ENCODE measurements around the gene SYTL3. TPM values are rescaled to one million over a fixed set of nuclear protein-coding genes. Genes with fewer than 3 reads are reported as not detected.
"Not testable (repeated sequence)": the region's sequence is repeated elsewhere in the genome, so short reads cannot be mapped to it uniquely, and the experiment has no call there.

SYTL3 gene
- total RNA-seq, 3 donors from 2014 or later, result 33.6 to 72.6 (median 38.5) TPM

DNA sequence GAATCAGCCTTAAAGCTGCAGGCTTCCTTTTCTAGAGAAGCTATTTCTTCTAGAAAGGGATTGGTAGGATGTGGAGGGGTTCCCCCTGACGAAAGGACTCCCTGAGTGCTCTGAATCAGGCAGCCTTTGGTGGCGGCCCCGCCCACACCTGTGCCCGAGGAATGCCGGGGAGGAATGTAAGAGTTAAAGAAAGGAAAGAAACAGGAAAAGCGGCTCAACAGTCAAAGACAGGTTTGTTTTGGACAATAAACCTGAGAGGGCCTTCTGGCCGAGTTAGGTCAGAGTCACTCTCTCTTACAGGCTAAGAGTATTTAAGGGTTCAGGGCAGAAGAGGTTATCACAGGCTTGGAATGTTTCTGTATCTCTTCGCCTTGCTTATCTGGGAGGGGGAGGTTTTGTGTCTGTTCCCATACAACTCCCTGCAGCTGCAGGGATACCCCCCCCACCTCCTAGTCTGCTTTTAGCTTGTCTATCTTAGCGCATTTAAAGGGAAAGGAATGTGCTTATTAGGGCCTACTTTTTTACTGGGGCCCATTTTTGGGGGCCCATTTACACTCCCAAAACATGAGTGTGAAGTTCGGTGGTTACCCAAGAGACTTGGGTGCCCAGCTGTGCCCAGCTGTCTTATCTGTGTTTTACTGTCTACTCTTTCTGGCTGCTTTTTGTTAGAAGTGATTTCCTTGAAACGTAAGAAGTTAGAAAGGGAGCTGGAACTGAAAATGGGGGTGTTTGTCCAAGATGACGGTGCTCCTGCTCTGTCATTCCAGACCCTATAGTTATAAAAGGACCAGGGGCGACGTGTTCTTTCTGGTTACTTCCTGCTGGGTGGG lies 38.1 kb upstream of the SYTL3 start:
- Mint-ChIP-seq H3K27me3 (ENCODE audit: low read depth) (no peaks in the 10 kb centered on the region), H3K4me1 (ENCODE audit: low read depth) (no peaks in the 10 kb centered on the region), H3K4me3 (no peak overlapping the region), H3K9me3 (no peaks in the 10 kb centered on the region), H3K36me3 (ENCODE audit: insufficient read depth) (peaks cover 52% of the 10 kb centered on the region)
- DNase-seq, result no peak
- no peak for ATAC-seq

DNA sequence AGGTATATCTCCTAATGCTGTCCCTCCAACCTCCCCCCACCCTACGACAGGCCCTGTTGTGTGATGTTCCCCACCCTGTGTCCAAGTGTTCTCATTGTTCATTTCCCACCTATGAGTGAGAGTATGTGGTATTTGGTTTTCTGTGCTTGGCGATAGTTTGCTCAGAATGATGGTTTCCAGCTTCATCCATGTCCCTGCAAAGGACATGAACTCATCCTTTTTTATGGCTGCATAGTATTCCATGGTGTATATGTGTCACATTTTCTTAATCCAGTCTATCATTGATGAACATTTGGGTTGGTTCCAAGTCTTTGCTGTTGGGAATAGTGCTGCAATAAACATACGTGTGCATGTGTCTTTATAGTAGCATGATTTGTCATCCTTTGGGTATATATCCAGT lies 35.2 kb upstream of the SYTL3 start:
- H3K4me1 Mint-ChIP-seq (ENCODE audit: low read depth); H3K4me3 Mint-ChIP-seq; DNase-seq; ATAC-seq; H3K9me3 Mint-ChIP-seq; H3K27me3 Mint-ChIP-seq (ENCODE audit: low read depth): not testable (repeated sequence)
- H3K36me3 Mint-ChIP-seq (ENCODE audit: insufficient read depth), result peaks cover 57% of the 10 kb centered on the region

DNA sequence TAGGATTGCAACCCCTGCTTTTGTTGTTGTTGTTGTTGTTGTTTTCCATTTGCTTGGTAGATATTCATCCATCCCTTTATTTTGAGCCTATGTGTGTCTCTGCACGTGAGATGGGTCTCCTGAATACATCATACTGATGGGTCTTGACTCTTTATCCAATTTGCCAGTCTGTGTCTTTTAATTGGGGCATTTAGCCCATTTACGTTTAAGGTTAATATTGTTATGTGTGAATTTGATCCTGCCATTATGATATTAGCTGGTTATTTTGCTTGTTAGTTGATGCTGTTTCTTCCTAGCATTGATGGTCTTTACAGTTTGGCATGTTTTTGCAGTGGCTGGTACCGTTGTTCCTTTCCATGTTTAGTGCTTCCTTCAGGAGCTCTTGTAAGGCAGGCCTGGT lies 31.6 kb upstream of the SYTL3 start:
- ATAC-seq; H3K27me3 Mint-ChIP-seq (ENCODE audit: low read depth); H3K4me3 Mint-ChIP-seq; H3K4me1 Mint-ChIP-seq (ENCODE audit: low read depth); DNase-seq; H3K9me3 Mint-ChIP-seq: not testable (repeated sequence)
- peaks cover 49% of the 10 kb centered on the region for H3K36me3 Mint-ChIP-seq (ENCODE audit: insufficient read depth)

DNA sequence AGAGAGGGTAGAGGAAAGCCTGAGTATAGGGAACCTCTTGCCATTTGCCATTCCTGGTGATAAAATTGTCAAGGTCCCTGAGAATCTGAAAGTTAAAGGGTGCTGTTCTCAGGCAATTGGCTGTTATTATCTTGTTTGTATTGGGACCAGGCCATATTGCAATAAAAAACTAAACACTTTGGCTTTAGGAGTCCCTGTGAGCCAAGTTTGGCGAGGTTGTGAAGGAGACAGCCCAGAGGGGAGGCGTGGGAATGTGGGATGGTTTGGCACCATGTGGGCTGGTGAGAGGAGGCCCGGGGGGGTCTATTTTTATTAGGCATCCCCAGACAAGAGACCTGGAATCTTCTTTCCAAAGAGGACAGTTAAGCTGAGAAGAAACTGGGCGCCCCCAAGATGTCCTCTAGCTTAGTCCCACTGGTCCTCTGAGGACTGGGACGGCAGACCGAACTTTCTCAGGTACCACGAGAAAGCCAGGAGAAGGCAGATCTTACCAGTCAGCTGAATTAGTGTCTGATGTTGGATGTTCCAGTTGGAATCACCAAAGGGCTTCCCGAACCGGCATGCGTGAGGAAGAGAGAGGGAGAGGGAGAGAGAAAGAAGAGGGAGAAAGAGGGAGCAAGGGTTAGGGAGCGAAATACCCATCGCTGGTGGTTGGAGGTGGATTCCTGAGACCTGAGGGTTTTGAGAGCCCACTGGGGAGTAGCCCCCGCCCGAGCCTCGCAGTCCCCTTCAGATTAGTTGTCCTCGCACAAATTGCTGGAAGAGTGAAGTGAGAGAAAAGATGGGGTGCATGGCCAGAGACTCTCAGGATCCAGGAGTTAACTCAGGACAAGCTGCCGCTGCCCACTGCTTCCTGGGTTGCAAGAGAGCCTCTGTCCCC lies 29.7 kb upstream of the SYTL3 start:
- no peak for ATAC-seq
- Mint-ChIP-seq H3K27me3 (ENCODE audit: low read depth) (no peaks in the 10 kb centered on the region), H3K36me3 (ENCODE audit: insufficient read depth) (peaks cover 47% of the 10 kb centered on the region), H3K4me3 (no peak overlapping the region), H3K9me3 (no peaks in the 10 kb centered on the region), H3K4me1 (ENCODE audit: low read depth) (peaks cover 9% of the 10 kb centered on the region)
- no peak for DNase-seq

DNA sequence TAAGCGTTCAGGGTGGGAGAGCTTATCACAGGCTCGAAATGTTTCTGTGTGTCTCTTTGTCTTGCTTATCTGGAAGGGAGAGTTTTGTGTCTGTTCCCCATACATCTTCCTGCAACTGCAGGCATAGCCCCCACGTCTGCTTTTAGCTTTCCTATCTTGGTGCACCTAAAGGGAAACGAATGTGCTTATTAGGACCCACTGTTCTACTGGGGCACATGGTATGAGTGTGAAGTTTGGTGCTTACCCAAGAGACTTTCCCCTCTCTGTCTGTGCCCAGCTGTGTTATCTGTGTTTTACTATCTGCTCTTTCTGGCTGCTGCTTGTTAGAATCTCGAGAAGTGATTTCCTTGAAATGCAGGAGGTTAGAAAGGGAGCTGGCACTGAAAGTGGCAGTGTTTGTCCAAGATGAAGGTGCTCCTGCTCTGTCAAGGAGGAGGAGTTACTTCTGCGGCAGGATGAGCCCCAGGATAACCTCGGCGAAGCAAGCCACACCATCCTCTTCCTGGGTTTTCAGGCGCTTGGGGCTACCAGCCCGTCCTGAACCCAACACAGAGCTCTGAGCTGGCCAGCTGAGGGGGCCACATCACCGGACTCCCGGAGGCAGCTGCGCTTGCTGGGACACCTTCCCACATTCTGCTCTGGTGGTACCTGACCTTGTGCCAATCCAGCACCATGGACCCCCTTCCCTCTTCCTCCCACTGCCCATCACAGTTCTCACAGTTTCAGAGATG lies 28.7 kb upstream of the SYTL3 start:
- H3K36me3 Mint-ChIP-seq (ENCODE audit: insufficient read depth), result peaks cover 45% of the 10 kb centered on the region
- peaks cover 9% of the 10 kb centered on the region for H3K4me1 Mint-ChIP-seq (ENCODE audit: low read depth)
- ATAC-seq (no peak), DNase-seq (no peak)
- no peaks in the 10 kb centered on the region for H3K9me3 Mint-ChIP-seq
- no peak overlapping the region for H3K4me3 Mint-ChIP-seq
- no peaks in the 10 kb centered on the region for H3K27me3 Mint-ChIP-seq (ENCODE audit: low read depth)

DNA sequence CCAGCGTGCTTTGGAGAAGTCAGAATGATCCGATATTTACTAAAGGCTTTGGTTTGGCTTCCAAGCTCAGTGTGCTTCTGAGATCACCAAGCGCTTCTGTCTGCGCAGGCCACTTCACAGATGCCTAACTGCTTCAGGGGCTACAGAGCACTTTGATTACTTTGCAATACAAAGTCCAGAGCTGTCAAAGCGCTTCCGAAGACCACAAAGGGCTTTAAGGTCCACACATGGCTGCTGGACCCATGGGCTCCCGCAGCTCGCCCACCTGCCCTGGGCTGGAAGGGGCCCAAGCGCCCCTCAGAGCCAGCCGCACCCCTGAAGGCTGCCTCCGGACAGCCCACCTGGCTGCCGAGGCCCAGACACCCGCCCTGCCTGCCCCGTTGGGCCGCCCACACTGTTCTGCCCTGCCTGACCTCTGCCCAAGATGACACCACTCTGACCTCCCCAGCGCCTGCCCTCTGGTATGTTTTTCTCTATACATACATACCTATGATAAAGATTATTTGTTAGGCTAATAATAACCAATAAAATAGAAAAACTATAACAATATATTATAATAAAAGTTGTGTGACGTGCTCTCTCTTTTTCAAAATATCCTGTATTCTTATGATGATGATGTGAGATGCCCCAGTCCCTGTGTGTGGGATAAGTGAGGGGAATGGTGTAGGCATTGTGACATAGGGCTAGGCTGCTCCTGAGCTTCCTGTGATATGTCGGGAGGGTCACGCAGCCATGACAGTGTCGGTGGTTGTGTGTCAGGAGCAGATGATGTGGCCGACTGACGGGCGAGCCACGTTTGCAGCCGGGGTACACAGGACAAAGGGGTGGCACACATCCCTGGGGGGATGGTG lies 27.9 kb upstream of the SYTL3 start:
- peaks cover 9% of the 10 kb centered on the region for H3K4me1 Mint-ChIP-seq (ENCODE audit: low read depth)
- H3K4me3 Mint-ChIP-seq, result no peak overlapping the region
- DNase-seq (no peak), ATAC-seq (no peak)
- H3K9me3 Mint-ChIP-seq, result no peaks in the 10 kb centered on the region
- no peaks in the 10 kb centered on the region for H3K27me3 Mint-ChIP-seq (ENCODE audit: low read depth)
- H3K36me3 Mint-ChIP-seq (ENCODE audit: insufficient read depth), result peaks cover 48% of the 10 kb centered on the region

DNA sequence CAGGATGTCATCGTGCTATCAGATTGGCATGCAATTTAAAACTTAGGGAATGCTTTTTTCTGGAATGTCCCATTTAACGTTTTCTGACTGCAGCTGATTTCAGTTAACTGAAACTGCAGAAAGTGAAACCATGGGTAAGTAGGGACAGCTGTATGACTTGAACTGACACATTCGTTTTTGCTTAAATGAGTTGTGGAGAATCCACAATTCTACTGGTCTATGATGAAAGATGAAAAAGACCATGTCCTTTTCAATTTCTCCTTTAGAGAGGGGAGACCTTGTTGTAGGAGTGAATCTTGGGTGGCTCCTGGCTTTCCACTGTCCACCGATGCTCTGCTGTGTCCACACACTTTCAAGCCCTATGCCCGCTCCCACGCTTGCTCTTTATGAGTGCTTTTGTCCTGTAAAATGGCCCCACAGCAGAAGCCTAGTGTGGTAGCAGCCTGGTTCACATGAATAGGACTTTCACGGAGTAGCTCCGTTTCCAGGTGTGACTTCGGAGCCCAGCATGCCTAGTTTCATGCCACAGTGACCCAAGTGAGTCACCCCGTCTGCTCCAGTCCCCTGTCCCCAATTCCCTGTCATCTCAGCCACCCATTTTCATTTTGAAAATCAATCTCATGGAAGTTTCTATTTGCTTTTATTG lies 27.2 kb upstream of the SYTL3 start:
- peaks cover 49% of the 10 kb centered on the region for H3K36me3 Mint-ChIP-seq (ENCODE audit: insufficient read depth)
- no peak overlapping the region for H3K4me3 Mint-ChIP-seq
- no peaks in the 10 kb centered on the region for H3K9me3 Mint-ChIP-seq
- DNase-seq (no peak), ATAC-seq (peak; percentile 27 to 46)
- peaks cover 8% of the 10 kb centered on the region for H3K4me1 Mint-ChIP-seq (ENCODE audit: low read depth)
- no peaks in the 10 kb centered on the region for H3K27me3 Mint-ChIP-seq (ENCODE audit: low read depth)

DNA sequence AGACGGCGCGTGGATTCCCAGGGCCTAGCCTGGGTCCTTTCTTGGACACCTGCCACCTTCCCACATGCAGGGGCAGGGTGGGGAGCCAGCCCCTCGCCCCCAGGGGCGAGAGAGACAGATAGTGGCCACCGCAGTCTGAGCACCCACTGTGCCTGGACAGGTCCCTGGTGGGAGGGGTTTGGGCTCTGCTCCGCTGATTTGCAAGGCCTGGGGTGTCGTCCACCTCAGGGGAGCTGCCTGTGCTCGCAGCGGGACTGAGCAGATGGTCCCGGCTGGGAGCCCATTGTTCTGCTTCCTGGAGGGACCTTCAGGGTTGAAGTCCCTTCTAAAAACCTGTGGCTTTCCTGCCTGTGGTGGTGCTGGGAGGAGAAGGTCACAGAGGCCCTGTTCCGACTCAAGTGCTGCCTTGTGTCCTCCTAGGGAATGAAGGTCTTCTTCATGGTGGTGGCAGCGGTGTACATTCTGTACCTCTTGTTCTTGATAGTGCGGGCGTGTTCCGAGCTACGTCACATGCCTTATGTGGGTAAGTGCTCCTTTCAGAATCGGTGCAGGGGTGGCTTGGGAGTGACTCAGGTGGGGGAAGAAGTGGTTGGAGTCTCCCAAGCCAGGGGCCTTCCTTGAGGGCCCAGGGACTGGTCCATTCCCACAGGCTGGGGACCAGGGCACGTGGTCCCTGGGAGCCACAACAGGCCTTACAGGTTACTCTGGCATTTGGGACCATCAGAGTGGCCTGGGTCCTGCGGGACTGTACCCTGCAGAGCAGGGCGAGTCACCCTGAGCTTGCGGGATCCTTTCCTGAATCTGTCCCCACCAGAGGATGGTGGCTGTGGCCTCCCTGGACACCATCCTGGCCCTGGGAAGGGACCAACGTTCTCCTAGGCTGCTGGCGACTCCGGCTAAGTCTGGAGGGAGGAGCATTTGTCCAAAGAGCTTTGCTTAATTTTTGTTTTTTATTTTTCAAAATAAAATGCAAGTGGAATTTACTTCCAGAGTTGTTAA lies 24.9 kb upstream of the SYTL3 start:
- Mint-ChIP-seq H3K9me3 (no peaks in the 10 kb centered on the region), H3K4me3 (no peak overlapping the region), H3K4me1 (ENCODE audit: low read depth) (peaks cover 12% of the 10 kb centered on the region), H3K36me3 (ENCODE audit: insufficient read depth) (peaks cover 48% of the 10 kb centered on the region), H3K27me3 (ENCODE audit: low read depth) (no peaks in the 10 kb centered on the region)
- DNase-seq, result no peak
- ATAC-seq, result no peak

DNA sequence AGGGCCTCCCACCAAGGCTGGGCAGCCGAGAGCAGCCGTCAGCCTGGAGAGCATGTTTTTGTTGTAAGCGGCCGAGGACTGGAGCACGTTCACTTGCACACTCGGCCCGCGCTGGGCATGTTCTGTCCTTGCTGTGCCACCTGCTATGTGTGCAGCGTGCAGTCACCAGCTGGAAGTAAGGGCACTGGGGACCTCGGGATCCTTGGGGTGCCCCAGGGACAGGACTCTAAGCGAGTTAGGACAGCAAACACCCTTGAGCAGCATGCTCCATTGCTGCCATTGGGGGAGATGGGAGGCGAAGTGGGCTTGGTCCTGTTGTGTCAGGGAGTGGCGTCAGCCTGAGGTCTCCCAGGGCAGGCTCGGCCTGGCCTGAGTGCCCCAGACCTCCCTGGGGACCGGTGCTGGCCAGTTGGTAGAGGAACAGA lies 24.0 kb upstream of the SYTL3 start:
- peaks cover 42% of the 10 kb centered on the region for H3K36me3 Mint-ChIP-seq (ENCODE audit: insufficient read depth)

DNA sequence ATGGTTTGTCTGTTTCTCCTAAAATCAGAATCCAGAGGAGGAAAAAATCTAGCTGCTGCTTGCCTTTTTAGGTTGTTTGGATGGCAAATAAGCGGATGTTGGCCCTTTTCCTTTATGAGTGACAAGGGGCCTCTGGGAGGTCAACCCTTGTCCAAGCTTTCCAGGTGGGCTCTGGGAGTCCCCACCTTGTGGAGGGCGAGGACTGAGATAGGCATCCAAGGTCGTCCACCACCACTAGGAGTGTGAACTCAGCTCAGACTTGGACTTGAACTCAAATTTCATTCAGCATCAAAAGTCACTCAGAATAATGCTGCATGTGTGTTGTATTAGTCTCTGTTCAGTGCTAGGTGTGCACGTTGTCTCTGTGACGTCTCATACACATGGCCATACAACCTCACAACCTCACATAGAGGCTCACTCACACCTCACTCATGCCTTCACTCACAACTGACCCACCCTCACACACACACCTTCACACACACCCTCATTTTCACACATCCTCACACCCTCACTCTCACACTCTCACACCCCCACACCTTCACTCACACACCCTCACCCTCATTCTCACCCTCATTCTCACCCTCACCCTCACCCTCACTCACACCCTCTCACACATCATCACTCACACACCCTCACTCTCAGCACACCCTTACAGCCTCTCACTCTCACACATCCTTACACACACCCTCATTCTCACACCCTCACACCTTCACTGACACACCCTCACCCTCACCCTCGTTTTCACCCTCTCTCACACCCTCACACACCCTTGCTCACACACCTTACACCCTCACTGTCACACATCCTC lies 23.3 kb upstream of the SYTL3 start:
- DNase-seq, result no peak
- Mint-ChIP-seq H3K9me3 (no peaks in the 10 kb centered on the region), H3K36me3 (ENCODE audit: insufficient read depth) (peaks cover 44% of the 10 kb centered on the region), H3K4me3 (no peak overlapping the region), H3K27me3 (ENCODE audit: low read depth) (no peaks in the 10 kb centered on the region), H3K4me1 (ENCODE audit: low read depth) (peaks cover 19% of the 10 kb centered on the region)
- ATAC-seq, result no peak

More for the DNA sequence above, 24.0 kb upstream of the SYTL3 start:
- ATAC-seq, result no peak
- Mint-ChIP-seq H3K4me3 (no peak overlapping the region), H3K4me1 (ENCODE audit: low read depth) (peaks cover 13% of the 10 kb centered on the region), H3K27me3 (ENCODE audit: low read depth) (no peaks in the 10 kb centered on the region), H3K9me3 (no peaks in the 10 kb centered on the region)
- DNase-seq, result no peak

DNA sequence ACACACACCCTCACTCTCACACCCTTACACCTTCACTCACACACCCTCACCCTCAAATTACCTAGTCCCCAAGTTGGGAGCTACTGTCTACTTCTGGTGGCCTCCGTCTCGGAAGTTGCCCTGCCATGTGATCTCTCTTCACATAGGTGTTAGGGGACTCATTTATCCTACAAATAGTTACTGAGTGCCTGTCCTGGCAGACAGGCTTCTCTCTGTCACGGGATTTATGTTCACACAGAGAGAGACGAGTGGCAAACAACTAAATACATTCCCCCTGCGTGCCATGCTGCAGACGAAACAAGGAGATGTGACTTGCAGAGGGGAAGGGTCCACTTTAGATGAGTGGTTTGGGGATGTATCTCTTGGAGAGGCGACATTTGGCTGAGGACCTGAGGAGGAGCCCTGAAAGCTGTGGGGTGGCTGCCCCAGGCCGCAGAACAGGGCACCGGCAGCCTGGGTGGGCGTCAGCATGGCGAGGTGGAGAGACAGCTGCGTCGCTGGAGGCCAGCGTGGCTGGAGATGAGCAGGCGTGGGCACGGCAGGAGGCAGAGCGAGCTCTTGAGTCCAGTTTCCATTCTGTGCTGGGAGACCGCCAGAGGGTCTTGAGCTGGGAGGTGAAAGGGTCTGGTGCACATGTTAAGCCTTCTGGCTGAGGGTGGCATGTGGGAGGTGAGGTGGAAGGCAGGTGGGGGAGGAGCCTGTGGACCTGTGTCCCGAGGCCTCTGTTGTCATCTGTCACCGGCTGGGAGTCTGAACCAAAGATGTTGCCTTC lies 22.5 kb upstream of the SYTL3 start:
- DNase-seq, result no peak
- peaks cover 19% of the 10 kb centered on the region for H3K4me1 Mint-ChIP-seq (ENCODE audit: low read depth)
- peaks cover 48% of the 10 kb centered on the region for H3K36me3 Mint-ChIP-seq (ENCODE audit: insufficient read depth)

More for the DNA sequence above, 22.5 kb upstream of the SYTL3 start:
- ATAC-seq, result no peak
- Mint-ChIP-seq H3K27me3 (ENCODE audit: low read depth) (no peaks in the 10 kb centered on the region), H3K4me3 (no peak overlapping the region), H3K9me3 (no peaks in the 10 kb centered on the region)
